Measurements from ENCODE around the gene APBA2.

Gene APBA2

DNA sequence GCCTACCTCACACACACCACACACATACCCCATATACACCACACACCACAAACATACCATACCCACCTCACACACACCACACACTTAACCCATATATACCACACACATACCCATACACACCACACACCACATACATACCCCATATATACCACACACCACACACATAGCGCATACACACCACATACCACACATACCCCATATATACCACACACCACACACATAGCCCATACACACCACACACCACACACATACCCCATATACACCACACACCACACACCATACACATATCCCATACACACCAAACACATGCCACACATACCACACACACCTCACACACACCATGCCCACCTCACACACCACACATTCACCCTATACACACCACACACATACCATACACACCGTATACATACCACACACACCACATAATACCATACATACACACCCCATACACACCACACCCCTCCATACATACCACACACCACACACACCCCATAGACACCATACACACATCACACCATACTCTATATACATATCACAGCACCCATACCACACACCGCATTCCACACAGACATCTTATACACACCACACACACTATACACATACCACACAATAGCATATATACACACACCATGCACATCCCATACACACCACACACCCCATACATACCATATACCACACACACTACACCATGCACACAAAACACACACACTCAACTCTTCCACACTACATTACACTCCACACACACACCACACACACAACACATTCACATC lies 29.5 kb downstream of the APBA2 start:
- DNase-seq (ENCODE audit: low read depth) = no peak

DNA sequence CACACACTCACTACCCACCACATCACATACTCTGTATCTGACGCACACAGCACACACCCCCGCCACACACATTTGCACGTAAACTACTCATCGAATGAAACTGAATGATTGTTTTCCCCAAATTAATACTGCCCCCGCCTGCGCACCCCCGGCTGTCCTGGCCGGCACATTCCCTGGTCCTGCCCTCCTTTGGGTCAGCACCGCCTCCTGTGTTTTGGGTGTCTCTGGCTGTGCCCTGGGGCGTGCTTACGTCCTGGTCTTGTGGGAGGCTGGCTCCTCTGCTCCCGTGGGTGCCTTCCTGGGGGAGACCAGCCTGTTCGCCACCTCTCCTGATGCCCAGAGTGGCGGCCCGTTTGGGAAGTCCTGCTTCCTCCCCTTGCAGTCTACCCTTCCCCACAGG lies 30.2 kb downstream of the APBA2 start:
- no peak for DNase-seq (ENCODE audit: low read depth)

DNA sequence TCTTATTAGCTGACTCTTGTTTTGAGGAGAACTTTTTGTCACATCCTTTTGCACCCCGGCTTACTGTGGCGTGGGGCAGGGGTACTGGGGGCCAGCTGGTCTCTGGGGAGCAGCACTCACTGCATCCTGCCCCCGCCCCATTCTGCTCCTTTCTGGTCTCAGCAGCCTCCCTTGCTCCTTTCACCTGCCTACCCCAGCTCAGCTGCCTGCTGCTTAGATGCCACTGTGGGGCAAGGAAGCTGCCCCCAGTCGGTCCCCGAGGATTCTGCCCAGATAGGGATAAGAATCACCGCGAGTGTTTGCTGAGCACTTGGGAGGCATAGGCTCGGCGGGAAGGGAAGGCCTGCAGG lies 32.0 kb downstream of the APBA2 start:
- DNase-seq (ENCODE audit: low read depth) = no peak

DNA sequence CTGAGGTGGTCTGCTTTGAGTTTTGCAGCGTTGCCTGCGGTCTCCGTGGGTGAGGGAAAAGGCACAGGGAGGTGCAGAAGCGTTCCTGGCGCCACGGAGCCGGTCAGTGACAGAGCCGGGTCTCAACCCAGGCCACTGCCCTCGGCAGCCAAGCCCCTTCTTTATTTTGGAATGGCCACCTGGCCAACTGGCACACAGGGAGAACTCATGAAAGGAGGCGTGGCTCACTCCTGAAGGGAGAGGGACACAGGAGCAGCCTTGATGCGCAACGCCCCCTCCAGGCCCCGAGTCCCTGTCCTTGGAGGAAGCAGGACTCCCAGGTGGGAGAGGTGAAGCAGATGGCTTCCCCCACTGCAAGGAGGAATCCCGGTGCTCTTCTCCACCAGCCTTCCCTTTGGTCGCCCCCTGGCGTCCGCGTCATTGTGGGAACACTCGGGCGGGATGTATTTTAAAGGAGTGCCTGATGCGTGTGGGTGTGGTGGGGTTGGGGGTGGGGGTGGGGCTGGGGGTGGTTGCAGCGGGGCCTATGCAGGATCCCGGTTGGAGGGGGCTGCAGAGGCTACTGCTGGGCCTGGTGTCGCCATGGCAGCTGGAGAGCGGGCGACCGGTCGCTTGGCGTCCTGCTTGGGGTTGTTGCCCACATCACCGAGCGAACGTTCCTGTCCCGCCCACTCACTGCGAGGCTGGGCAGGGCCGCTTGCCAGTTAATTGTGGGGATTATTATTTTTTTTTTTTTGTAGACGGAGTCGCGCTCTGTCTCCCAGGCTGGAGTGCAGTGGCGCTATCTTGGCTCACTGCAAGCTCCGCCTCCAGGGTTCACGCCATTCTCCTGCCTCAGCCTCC lies 32.6 kb downstream of the APBA2 start:
- no peak for DNase-seq (ENCODE audit: low read depth)

DNA sequence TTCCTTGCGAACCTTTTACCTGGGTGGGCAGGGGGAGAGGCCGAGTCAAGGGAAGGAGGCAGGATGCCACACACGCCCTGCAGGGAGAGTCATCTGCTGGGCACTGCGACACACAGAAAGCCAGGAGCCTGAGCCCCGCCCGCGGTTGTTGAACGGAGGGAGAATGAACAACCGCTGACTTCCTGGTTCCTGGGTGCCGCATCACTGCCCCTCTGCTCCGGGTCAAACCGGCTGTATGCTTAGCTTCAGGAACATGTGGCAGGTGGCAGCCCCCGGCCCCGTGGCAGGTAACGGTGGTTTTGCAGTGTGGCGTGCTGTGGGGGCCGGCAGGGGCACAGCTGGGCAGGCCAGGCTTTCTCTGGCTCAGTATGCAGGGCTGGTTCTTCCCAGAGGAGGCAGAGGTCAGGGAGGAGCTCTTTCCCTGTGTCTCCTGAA lies 33.4 kb downstream of the APBA2 start:
- DNase-seq (ENCODE audit: low read depth) = no peak

DNA sequence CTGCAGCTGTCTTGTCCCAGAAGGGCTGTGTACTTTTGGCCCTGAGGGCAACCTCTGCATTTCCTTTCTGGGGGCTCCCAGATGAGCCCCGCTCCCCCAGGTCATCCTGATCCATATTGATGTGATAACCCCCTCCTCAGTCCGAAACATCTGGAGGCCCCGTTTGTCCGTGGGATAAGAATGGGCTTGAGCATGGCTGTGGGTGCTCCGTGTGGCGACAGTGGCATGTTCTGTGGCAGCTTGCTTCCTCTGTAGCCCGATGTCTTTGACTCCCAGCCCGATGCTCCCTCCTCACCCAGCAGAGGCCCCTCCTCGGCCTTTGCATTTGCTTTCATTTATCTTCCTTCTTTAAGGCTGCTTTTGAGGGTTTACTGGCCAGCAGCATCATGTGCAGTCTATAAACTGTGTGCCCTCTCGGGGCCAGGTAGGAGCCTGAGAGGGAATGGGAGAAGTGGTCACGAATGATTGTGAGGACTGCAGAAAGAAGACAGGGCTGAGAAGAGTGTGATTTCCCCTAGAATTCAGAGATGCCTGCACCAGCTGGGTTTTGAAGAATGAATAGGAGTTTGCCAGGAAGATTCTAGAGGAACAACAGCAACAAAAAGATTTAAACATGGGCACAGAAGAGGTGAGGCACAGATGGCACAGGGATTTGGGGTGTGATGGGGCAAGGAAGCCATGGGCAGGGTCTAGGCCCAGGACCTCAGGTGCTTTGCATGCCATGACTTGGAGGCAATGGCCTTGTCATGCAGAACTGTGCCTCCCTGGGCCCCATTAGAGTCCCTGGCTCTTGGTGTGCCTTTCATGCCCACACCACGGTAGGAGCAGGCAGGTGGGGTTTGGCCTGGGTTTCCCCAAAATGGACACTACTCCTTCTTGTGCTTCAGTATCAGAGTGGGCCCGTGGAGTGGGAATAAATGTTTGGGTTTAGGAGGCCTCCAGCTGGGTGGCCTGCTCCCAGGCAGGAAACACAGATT lies 34.2 kb downstream of the APBA2 start:
- no peak for DNase-seq (ENCODE audit: low read depth)

DNA sequence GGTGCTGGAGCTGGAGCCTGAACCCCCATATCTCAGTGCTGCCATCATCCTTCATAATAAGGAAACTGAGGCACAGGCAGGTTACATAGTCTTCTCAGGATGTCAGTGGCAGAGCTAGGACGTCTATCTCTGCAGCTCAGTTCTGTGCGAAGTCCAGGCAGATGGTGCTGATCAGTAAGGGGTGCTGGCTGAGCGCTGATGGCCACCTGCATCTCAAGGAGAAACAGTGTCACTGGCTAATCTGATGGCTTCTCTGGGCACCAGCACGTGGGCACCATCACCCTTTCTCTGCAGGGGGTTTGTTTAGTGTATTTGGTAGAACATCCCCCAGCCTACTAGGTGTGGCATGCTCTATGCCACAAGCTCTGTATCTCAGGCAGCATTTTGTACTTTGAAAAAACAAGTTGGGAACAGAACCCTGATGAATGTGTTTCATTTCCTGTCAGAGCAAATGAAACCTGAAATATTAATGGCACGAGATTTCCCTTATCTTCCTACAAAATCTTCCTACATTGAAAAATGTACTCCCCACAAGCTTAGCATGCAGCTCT lies 35.1 kb downstream of the APBA2 start:
- no peak for DNase-seq (ENCODE audit: low read depth)

DNA sequence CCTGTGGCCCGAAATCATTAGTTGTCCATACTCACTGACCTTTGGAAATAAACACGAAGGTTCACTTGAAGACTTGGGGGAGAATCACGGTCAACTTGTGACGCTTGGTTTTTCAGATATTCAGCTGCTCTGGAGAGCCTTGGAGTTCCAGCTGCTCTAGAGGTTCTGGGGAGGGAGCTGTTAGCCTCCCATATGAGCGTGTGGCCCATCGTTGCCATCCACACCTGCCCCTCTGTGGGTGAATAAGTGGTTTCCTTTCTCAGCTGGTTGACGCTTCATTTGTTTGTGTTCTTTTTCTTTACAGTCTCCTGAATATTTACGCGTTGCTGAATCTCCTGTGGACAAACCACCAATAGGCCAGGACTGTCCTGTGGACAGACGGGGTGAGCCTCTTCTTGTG lies 35.6 kb downstream of the APBA2 start:
- DNase-seq (ENCODE audit: low read depth) = no peak

DNA sequence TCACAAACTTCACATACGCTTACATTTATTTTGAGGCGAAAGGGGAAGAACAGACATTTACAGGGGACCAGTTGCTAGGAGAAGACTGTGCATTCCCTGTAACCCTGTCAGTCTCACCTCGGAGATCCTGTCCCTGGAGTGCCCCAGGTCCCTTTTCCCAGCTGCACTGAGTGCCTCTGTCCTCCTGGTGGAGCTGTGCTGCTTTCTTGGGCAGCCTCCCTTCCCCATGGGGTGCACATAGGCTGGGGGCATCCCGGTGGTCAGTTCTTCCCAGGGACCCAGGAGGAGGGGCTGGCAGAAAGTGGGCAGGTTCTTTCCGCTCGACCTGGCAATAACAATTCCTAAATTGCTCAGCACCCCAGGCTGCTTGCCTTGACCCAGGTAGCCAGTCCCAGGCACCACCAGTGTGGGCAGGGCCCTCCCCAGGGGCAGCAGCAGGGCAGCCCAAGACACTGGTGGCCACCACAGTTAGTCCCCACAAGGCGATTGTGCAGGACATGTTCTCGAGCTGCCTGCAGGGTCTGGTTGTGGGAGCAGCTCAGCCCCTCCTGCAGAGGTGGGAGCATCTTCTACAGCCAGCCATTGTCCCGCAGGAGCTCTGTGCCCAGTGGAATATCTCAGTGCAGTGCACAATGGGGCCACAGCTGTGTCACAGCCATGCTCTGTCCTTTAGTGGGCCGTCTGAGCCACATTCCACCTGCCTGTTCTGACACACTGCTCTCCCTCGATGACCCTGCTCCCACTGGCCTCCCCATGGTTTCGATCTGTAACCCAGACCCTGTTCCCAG lies 36.3 kb downstream of the APBA2 start:
- no peak for DNase-seq (ENCODE audit: low read depth)

DNA sequence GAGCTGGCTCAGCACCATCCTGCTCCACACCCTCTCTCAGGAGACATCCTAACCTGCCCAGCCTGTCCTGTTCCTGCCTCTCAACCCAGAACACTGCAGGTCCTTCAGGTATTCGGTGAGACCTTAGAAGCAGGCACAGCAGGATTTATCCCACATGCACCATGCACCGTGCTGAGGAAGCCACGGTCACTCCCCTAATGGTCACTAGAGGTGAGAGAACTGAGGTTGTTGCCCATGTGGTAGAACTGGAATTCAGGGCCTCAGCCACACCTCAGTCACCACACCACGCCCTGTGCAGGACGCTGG lies 36.9 kb downstream of the APBA2 start:
- no peak for DNase-seq (ENCODE audit: low read depth)

DNA sequence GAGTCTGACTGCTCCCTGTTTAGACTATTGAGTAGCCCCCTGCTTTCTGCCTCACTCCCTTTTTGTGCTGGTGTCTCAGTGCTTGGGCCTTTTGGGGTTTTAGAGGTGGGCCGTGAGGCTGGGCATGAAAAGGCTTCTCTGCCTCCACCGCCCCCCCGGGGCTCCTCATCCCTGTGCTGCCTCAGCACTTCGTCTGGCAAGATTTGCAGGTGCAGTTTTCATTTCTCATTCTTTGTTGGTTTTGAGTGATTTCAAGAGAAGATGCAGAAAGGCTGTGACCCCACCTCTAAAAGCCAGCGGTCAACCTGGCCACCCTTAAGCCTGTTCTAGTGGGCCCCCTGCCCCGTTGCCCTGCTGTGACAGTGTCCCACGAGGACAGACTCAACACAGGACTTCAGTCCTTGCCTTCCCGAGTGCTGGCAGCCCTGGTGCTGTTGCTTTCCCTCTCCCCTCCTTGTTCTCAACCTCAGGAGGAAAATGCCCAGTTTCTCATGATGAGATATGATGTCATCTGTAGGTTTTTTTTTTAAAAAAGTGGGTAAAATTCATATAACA lies 38.0 kb downstream of the APBA2 start:
- DNase-seq (ENCODE audit: low read depth) = no peak

DNA sequence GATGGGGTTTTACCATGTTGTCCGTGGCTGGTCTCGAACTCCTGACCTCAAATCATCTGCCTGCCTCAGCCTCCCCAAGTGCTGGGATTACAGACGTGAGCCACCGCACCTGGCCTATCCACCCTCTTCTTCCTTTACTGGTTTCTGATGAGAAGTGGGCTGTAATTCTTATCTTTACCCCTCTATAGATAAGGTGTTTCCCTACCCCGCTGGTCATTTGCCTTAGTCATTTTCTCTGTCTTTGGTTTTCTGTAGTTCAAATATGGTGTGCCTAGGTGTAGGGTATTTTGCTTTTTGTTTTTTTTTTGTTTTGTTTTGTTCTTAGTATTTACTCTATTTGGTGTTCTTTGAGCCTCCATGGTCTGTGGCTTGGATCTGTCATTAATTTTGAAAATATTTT lies 41.3 kb downstream of the APBA2 start:
- DNase-seq (ENCODE audit: low read depth) = no peak

DNA sequence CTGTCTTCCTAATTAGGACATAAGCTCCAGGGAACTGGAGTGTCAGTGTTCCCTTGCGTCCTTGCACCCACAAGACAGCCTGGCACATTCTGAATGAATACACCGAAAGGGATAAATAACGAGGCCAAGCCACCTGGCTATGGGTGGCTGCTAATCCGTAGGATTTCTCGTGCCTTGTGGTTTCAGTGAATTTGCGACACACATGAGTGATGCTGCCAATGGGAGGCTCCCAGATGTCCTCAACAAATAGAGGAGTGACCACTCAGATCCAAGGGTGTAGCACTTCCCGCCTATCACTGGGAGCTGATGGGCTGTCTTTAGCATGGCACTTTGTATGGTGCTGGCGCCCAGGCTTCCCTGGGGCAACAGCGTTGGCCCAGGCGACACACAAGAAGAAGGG lies 43.4 kb downstream of the APBA2 start:
- no peak for DNase-seq (ENCODE audit: low read depth)

DNA sequence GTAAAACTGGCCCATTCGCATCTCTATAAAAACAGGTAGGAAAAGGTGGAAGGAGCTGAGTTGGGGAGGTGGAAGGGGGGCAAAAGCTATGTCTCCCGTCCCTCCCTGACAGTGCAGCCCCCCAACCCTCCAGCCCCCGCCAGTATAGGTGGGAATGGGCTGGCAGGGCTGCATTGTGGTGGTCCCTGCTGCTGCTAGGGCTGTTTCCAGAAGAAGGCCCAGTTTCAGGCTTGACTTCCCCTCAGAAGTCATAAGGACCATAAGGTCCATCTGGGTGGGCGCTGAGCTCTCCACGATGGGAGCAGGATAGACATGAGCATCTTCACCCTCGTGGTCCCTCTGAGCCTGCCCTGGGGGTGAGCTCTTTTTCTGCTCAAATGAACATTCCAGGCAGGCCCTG lies 44.2 kb downstream of the APBA2 start:
- DNase-seq (ENCODE audit: low read depth) = no peak

DNA sequence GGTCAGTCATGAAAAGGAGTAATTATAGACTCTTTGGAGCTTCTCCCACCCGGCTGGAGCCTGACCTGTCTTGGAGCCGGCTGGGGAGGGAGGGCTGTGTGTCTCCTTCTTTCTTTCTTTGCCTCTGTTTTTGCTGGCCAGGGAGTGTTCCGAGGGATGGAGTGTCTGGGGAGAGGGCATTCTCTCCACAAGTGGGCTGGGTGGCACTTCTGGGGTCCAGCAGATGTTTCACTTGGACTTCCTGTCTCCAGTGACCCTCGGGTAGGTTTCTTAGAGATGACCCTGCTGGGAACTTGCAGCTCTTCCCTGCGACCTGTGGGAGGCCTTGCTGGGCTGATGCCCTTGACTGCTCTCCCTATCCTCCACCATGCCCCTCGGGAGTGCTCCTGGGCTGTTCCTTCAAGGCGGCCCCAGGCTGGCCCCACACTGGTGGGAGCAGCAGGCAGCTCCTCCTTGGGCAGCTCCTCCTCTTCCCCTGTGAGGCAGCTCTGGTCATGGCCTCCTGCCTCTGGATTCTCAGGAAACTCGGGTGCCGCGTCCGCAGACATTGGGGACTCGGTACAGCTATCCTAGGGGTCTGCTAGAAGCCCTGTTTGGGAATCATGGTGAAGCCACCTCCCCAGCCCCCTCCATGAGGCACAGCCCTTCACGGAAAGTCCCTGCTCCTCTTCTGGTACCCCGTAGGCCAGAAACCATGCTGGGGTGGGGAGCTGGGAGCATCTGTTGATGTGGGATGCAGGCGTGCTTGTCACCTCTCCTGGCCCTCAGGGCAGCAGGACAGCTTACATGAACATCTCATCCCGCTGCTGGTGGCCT lies 44.9 kb downstream of the APBA2 start:
- no peak for DNase-seq (ENCODE audit: low read depth)

DNA sequence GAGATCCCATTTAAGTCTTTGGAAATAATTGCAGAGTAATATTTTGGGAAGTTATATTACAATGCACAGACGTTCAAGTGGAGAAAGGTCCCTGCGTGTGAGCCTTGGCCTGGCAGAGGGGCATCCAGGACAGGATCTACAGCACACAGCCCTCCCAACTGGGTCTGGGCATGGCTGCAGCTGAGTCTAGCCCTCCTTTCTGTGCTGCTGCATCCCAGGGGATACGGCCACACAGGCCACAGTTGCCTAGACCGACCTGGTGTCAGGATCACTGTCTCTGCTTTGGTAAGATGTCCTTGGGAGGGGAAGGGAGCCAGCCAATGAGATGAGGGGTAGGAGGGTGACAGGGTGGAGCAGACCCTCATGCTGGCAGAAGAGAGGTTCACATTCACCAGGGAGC lies 46.1 kb downstream of the APBA2 start:
- DNase-seq (ENCODE audit: low read depth) = no peak

DNA sequence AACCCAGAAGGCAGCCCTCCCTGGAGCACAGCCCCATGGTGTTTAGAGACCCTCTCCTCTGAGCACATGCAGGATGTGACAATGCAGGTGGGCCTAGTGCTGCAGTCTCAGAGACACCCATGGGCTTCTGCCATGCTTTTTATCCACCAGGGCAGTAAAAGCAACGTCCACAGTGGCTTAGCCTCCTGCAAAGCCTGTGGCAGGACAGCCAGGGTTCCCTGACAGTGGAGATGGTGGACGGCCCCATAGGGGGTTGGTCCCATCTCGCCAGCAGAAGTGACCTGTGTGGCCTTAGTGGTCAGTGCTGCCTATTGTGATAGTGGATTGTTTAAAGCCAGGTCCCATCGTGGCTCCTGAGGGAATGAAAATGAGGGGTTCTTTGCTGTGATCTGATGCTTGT lies 46.6 kb downstream of the APBA2 start:
- DNase-seq (ENCODE audit: low read depth) = no peak

DNA sequence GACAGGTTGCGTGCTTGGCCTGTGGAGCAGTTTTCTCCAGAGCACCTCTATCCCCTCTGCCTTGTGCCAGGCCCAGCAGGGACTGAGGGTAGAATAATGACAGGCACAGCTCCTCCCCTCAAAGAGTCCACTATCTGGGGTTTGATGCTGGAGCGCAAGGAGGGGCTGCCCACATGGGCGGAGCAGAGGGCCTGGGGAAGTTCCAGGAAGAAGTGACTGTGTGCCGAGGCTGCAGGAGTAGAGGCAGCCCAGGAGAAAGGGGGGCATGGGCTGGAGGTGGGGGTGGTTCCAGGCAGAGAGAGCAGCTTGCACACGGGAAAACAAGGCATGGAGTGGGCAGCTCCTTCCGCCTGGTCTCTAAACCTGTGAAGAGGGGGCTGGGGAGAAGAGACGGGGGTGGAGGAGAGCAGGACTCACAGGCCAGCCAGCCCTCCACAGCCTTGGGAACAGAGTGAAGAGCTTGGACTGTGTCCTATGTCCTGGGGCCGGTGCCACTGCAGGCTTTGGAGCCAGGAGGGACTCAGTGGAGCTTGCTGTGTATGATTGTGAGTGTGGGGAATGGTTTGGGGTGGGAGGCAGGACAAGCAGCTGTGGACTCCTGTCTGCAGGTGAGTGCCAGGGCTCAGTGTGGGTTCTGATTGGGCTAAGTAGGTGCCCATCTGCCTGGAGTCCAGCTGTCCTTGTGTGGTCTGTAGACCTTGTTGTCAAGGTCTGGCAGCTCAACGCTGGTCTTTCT lies 48.1 kb downstream of the APBA2 start:
- no peak for DNase-seq (ENCODE audit: low read depth)

DNA sequence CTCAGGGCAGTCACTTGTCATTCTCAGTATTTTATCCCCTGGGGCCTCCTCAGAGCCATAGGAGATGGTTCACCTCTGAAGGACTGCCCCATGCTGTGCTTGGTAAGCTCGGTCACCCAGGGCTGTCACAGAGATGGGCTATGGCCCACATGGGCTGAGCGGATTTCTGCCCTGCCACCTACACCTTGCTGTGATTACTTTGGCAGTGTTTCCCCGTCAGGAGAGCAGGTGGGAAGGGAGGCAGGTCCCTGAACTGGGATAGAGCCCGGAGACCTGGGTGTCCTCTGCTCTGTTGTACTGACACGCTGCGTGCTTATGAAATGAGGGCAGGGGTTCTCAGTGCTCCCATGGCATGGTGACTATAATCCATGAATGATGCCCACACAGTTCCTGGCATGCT lies 48.9 kb downstream of the APBA2 start:
- DNase-seq (ENCODE audit: low read depth) = no peak

DNA sequence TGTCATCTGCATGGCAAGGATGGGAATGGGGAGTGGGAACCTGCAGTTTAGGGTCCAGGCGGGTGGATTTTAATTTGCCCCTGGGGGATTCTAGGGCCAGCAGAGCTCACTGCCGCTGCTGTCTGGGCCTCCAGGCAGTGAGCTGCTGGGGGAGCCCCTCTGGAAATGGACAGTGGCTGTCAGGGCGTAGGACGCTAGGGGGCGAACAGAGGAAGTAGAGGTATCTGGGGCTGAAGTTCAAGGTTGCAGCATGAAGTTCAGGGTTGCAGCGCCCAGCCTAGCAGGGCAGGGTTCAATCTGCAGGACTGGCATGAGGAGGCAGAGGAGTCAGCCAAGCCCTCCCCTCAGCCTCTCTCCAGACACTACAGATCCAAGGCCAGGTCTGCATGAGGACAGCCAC lies 49.5 kb downstream of the APBA2 start:
- DNase-seq (ENCODE audit: low read depth) = no peak

All from stimulated activated CD8-positive, alpha-beta memory T cell treated with anti-CD3 and anti-CD28 coated beads, Interleukin-12 subunit alpha, Interleukin-12 subunit beta, amount 100 ng/mL, for 4 hours (primary cell).